Large intestine (tissue), 3 donors: Measurements from ENCODE around the gene LFNG. TPM values are rescaled to one million over a fixed set of nuclear protein-coding genes. Genes with fewer than 3 reads are reported as not detected.

Source experiments
- DNase-seq, 2 donors: peaks; one replicate each; pipeline versions ENCODE4 v3.0.0 to v3.0.0-alpha.2; 2013
- H3K27ac ChIP-seq: one replicate; pipeline ENCODE4 v1.5.1; 2013; ENCODE audit warnings: low read length
- H3K27me3 ChIP-seq: 2 replicates; pipeline ENCODE4 v1.6.1; 2013; ENCODE audit warnings: low read length; ENCODE audit not compliant: control insufficient read depth, insufficient read depth
- H3K36me3 ChIP-seq: 2 replicates; pipeline ENCODE4 v1.6.1; 2013; ENCODE audit warnings: low read length; ENCODE audit not compliant: control insufficient read depth, insufficient read depth
- H3K4me1 ChIP-seq: one replicate; pipeline ENCODE4 v1.6.1; 2013; ENCODE audit warnings: low read length; ENCODE audit not compliant: control insufficient read depth, insufficient read depth
- H3K4me3 ChIP-seq: one replicate; pipeline ENCODE4 v1.5.1; 2013; ENCODE audit warnings: low read length
- H3K9me3 ChIP-seq: one replicate; pipeline ENCODE4 v1.6.1; 2013; ENCODE audit warnings: mild to moderate bottlenecking, low read depth, low read length, moderate library complexity; ENCODE audit not compliant: control insufficient read depth
- WGBS: methylation state at CpG from one replicate; pipeline ENCODE4 v1.1.5; 2013; ENCODE audit warnings: low lambda C conversion rate; ENCODE audit not compliant: insufficient coverage; 5-methylcytosine and 5-hydroxymethylcytosine counted together
- polyA plus RNA-seq: library from polyadenylated mRNA; unstranded; fragments of 120-200 nt; gene quantifications from one replicate; pipeline ENCODE4 v1.2.1, GENCODE V29; 2013

The LFNG gene
- polyA plus RNA-seq, 1 donor: 27.3 TPM

DNA sequence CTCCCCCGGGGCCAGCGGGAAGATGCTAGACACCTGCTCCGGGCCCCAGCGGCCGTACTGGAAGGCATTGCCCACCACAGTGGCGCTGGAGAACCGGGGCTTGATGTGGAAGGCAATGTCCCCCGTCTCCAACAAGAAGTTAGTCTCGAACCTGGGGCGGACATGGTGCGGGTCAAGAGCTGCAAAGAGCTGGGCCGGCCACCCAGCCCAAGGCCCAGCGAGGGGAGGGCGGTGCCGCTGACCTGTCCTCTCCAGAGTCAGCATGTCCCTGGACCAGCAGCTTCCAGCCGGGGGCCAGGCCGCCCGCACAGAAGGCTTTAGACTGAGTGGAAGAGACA, 43.9 kb upstream of the LFNG start:
- DNase-seq: no peak
- Histone ChIP-seq H3K36me3 (no peaks in the 10 kb centered on the region), H3K9me3 (no peaks in the 10 kb centered on the region), H3K4me3 (no peak overlapping the region), H3K4me1 (peaks cover 20% of the 10 kb centered on the region), H3K27me3 (peaks cover 4% of the 10 kb centered on the region), H3K27ac (no peak overlapping the region)
- no CpG with 5 or more reads among the region's 18 CpGs for WGBS

DNA sequence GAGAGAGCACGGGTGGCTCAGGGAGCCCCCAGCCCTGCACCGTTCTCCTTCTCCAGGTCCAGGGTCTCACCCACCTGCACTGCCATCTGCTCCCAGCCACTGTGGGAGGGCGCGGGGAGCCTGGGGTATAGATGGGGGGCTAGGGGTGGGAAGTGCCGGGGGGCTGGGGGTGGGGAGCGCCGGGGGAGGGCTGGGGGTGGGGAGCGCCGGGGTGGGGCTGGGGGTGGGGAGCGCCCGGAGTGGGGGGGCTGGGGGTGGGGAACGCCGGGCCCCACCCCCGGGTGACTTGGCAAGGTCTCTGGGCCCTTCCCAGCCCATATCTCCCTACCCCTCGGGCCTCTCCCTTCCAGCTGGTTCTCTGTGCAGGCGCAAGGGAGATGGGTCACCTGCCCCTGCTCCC, 43.3 kb upstream of the LFNG start, which contains the start of gene GRIFIN:
Gene GRIFIN, minus strand, starts transcription at position 101 of the 400 bp plus-strand sequence. Its CDS starts 15 bp downstream, at position 86.
- Histone ChIP-seq H3K27ac (no peak within 1 kb of the TSS), H3K27me3 (peaks cover 4% of the 10 kb centered on the region), H3K4me1 (peaks cover 20% of the 10 kb centered on the region), H3K4me3 (no peak within 1 kb of the TSS), H3K36me3 (no peaks in the 10 kb centered on the region), H3K9me3 (no peaks in the 10 kb centered on the region)
- DNase-seq: no peak
- WGBS: no CpG with 5 or more reads among the region's 16 CpGs

DNA sequence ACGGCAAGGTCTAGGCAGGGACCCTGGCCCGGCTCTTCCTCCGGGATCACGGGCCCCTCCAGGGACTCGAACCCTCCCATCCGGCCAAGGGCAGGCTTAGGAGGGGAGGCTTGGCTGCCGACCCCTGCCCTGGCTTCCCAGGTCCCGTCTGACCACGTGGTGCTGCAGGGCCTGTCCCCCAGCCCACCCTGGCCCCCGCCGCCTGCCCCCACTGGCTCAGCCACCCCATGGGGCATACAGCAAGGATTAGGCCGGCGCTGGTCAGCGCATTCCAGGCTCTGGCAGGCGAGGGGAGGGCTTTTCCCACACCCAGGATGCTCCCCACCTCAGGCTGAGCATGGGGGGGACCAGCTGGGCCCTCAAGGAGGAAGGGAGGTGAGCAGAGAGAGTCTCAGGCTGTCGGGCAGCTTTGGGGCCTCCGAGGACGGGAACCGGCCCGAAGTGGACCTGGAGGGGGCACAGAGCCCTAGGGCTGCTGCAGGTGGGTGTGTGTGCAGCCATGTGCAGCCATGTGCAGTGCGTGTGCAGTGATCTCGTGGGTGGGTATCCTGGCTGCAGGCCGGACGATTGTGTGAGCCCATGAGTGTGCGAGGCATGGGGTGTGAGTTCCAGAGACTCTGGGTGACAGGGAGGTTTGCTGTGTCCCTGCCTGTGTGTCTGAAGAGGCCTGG, 42.7 kb upstream of the LFNG start:
- no peak overlapping the region for H3K27ac ChIP-seq
- DNase-seq: no peak
- H3K36me3 ChIP-seq: no peaks in the 10 kb centered on the region
- no peak overlapping the region for H3K4me3 ChIP-seq
- no peaks in the 10 kb centered on the region for H3K9me3 ChIP-seq
- WGBS: no CpG with 5 or more reads among the region's 25 CpGs
- peaks cover 4% of the 10 kb centered on the region for H3K27me3 ChIP-seq
- H3K4me1 ChIP-seq: peaks cover 20% of the 10 kb centered on the region

- Histone ChIP-seq H3K36me3 (no peaks in the 10 kb centered on the region), H3K27ac (no peak overlapping the region), H3K4me1 (peaks cover 20% of the 10 kb centered on the region), H3K27me3 (peaks cover 4% of the 10 kb centered on the region), H3K4me3 (no peak overlapping the region), H3K9me3 (peaks cover 3% of the 10 kb centered on the region)
- WGBS: no CpG with 5 or more reads among the region's 34 CpGs
- peak; percentile 58 for DNase-seq
These were observed 41.9 kb upstream of the LFNG start for GRCh38 chr7:2477447-2478398.

DNA sequence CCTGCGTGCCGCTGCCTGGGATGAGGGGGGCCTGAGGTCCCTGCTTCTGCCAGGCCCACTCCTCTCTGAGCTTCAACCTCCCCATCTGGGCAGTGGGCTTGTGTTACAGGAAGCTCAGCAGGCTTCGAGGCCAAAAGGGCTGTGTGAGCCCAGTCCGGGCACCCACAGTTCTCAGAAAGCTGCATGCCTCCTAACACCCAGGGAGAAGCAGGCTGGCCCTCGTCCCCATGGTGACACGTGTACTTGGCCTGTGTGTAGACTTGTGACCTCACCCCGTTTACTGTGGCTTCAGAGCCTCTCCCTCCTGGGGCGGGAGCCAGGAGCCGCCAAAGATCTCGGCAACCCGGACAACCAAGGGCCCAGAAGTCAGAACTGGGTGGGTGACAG, 41.2 kb upstream of the LFNG start:
- H3K27ac ChIP-seq: no peak overlapping the region
- no peaks in the 10 kb centered on the region for H3K36me3 ChIP-seq
- DNase-seq: peak; percentile 53 to 66
- no CpG with 5 or more reads among the region's 11 CpGs for WGBS
- no peak overlapping the region for H3K4me3 ChIP-seq
- peaks cover 8% of the 10 kb centered on the region for H3K9me3 ChIP-seq
- peaks cover 20% of the 10 kb centered on the region for H3K4me1 ChIP-seq
- H3K27me3 ChIP-seq: peaks cover 4% of the 10 kb centered on the region

- no peak for DNase-seq
- no peak overlapping the region for H3K27ac ChIP-seq
- H3K4me3 ChIP-seq: no peak overlapping the region
- peaks cover 4% of the 10 kb centered on the region for H3K27me3 ChIP-seq
- peaks cover 8% of the 10 kb centered on the region for H3K9me3 ChIP-seq
- peaks cover 20% of the 10 kb centered on the region for H3K4me1 ChIP-seq
- no peaks in the 10 kb centered on the region for H3K36me3 ChIP-seq
- 90% methylated on average over 4 of the region's 19 CpGs for WGBS
These were observed 40.8 kb upstream of the LFNG start for GRCh38 chr7:2478800-2479199.

DNA sequence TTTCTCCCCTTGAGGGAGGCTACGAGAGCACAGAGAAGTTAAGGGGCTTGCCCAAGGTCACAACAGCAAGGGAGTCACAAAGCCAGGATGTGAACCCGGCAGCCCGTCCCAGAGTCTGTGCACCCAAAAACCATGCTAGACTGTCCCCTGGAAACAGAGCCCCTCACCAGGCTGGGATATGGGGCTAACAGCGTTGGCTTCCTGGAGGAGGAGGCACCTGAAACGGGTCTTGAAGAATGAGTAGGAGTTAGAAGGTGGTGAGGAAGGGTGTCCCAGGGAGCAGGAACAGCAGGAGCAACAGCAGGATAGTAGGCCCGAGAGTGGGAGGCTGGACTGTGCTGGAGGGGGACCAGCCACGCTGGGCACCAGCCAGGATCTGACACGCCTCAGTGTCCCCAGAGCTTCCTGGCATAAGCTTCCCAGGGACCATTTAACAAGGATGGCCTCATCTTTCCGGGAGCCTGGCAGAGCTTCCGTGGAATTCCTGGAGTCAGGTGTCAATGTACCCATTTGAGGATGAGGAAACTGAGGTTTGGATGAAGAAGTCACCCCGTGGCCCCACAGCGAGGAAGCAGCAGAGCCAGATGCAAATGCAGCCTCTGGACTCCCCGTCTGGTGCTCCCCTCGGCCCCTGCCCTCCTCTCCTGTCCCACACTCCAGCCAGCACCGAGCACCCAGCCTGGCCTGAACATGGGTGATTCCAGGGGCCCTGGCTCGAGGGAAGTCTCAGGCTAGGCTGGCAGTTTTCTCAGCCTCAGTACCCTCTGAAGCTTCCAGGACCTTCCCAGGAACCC, 40.1 kb upstream of the LFNG start:
- Histone ChIP-seq H3K27ac (no peak overlapping the region), H3K27me3 (peaks cover 4% of the 10 kb centered on the region), H3K36me3 (no peaks in the 10 kb centered on the region), H3K4me3 (no peak overlapping the region), H3K9me3 (peaks cover 8% of the 10 kb centered on the region), H3K4me1 (peaks cover 20% of the 10 kb centered on the region)
- DNase-seq: no peak
- WGBS: no CpG with 5 or more reads among the region's 16 CpGs

DNA sequence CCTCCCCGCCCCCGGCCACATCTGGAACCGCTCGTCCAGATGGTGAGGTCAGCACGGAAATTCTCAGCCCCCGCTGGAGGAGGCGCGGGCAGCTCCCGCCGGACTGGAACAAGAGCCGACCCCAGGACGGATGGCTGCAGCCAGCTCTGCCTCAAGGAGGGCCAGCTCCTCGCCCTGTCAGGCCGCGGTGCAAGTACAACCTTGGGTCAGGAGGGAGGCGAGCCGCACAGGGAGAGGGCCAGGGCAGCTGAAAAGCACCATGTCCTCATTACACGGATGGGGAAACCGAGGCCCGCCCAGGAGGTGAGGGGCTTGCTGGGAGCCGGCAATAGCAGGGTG, 39.5 kb upstream of the LFNG start:
- Histone ChIP-seq H3K36me3 (no peaks in the 10 kb centered on the region), H3K27ac (no peak overlapping the region), H3K9me3 (peaks cover 10% of the 10 kb centered on the region), H3K27me3 (peaks cover 4% of the 10 kb centered on the region), H3K4me3 (no peak overlapping the region), H3K4me1 (peaks cover 20% of the 10 kb centered on the region)
- DNase-seq: no peak
- WGBS: no CpG with 5 or more reads among the region's 21 CpGs

DNA sequence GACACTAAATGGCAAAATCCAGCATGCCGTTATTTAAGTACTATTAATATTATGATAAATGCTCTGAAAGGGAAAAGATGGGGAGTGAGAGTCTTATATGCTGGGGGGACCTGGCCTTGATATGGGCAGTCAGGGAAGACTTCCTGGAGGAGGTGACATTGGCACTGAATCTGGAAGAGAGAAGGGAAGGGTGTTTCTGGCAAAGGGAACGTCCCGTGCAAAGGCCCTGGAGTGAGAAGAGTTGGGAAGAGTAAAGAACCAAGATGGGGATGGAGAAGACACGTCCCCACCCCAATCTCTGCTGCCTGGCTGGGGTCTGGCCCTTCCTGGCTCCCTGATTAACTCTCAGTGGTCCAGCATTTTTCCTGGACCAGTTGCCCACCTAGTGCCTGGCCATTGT, 38.4 kb upstream of the LFNG start:
- 86% methylated on average over 1 of the region's 4 CpGs for WGBS
- Histone ChIP-seq H3K9me3 (peaks cover 10% of the 10 kb centered on the region), H3K27ac (no peak overlapping the region), H3K4me1 (peaks cover 20% of the 10 kb centered on the region), H3K36me3 (no peaks in the 10 kb centered on the region), H3K27me3 (peaks cover 4% of the 10 kb centered on the region), H3K4me3 (no peak overlapping the region)
- no peak for DNase-seq

DNA sequence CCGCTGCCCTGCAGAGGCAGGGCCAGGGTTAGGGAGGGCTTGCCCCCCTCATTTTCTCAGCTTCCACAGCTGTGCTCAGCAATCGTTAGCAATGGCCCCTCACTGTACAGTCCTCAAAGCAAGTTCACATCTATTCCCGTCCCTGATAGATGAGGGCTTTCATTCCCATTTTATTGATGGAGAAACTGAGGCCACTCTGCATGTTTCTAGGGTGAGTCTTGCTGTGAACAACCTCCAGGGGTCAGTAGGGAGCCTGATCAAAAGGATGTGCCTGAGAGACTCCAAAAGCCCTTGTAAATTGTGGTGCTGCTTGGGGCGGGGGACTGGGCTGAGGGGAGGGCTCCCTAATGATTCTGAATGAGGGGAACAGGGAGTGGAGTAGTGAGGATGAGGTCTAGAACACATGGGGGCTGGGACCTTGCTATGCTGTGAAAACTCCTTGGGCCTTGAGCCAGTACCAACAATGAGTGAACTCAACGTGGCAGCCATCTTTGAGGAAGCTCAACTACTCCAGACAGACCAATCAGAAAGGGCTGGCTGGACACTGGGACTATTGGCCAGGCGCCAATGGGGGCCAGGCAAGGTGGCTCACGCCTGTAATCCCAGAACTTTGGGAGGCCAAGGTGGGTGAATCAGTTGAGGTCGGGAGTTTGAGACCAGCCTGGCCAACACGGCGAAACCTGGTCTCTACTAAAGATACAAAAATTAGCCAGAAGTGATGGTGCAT, 36.7 kb upstream of the LFNG start:
- Histone ChIP-seq H3K27ac (no peak overlapping the region), H3K36me3 (no peaks in the 10 kb centered on the region), H3K4me3 (no peak overlapping the region), H3K4me1 (peaks cover 10% of the 10 kb centered on the region), H3K27me3 (peaks cover 4% of the 10 kb centered on the region), H3K9me3 (peaks cover 10% of the 10 kb centered on the region)
- no CpG with 5 or more reads among the region's 10 CpGs for WGBS
- no peak for DNase-seq
